IPS-18c (cell line): ENCODE results near the gene CABYR.

Experiments used
- H3K4me3 ChIP-seq: 2 replicates; pipeline ENCODE4 v1.7.0; 2013; ENCODE audit warnings: low read depth, mild to moderate bottlenecking, low read length, moderate library complexity; ENCODE audit not compliant: insufficient read depth
- H3K9me3 ChIP-seq: one replicate; pipeline ENCODE4 v1.6.1; 2013; ENCODE audit warnings: mild to moderate bottlenecking, low read length, moderate library complexity; ENCODE audit not compliant: control insufficient read depth, insufficient read depth

Gene CABYR, protein sequence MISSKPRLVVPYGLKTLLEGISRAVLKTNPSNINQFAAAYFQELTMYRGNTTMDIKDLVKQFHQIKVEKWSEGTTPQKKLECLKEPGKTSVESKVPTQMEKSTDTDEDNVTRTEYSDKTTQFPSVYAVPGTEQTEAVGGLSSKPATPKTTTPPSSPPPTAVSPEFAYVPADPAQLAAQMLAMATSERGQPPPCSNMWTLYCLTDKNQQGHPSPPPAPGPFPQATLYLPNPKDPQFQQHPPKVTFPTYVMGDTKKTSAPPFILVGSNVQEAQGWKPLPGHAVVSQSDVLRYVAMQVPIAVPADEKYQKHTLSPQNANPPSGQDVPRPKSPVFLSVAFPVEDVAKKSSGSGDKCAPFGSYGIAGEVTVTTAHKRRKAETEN

GRCh38 chr18:24138789-24139616, at the start of gene CABYR:
TSS of gene CABYR (plus strand) at chr18:24139062. CDS start at chr18:24143115, 4,053 bp downstream.
- peak within 1 kb of the TSS; percentile 73 for H3K4me3 ChIP-seq
- H3K9me3 ChIP-seq, result no peaks in the 10 kb centered on the region

- Histone ChIP-seq H3K9me3 (no peaks in the 10 kb centered on the region), H3K4me3 (no peak overlapping the region)
Measured at GRCh38 chr18:24089076-24089475, 49.8 kb upstream of the CABYR start.

GRCh38 chr18:24089515-24090337, 49.1 kb upstream of the CABYR start:
- H3K9me3 ChIP-seq, result no peaks in the 10 kb centered on the region
- no peak overlapping the region for H3K4me3 ChIP-seq

DNA sequence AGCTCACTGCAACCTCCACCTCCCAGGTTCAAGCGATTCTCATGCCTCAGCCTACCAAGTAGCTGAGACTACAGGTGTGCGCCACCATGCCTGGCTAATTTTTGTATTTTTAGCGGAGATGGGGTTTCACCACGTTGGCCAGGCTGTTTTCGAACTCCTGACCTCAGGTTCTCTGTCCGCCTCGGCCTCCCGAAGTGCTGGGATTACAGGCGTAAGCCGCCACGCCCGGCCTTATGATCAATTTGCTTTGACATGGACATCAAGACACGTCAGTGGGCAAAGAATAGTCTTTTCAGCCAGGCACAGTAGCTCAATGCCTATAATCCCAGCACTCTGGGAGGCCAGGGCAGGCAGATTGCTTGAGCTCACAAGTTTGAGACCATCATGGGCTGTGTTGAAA, 48.0 kb upstream of the CABYR start:
- no peaks in the 10 kb centered on the region for H3K9me3 ChIP-seq
- no peak overlapping the region for H3K4me3 ChIP-seq

- Histone ChIP-seq H3K9me3 (no peaks in the 10 kb centered on the region), H3K4me3 (no peak overlapping the region)
Measured at GRCh38 chr18:24094561-24094960, 44.3 kb upstream of the CABYR start.

DNA sequence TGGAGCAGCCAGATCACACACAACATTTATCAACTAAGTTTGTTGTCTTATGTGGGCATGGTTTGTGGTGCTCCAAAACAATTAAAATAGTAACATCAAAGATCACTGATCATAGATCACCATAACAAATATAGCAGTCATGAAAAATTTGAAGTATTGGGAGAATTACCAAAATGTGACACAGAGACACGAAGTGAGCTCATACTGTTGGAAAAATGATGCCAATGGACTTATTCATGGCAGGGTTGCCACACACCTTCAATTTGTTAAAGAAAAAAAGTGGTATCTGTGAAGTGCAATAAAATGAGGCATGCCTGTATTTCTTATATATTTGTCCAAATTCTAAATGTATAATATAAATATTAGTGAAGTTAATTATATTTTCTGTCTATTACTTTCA, 42.9 kb upstream of the CABYR start:
- Histone ChIP-seq H3K9me3 (no peaks in the 10 kb centered on the region), H3K4me3 (no peak overlapping the region)

DNA sequence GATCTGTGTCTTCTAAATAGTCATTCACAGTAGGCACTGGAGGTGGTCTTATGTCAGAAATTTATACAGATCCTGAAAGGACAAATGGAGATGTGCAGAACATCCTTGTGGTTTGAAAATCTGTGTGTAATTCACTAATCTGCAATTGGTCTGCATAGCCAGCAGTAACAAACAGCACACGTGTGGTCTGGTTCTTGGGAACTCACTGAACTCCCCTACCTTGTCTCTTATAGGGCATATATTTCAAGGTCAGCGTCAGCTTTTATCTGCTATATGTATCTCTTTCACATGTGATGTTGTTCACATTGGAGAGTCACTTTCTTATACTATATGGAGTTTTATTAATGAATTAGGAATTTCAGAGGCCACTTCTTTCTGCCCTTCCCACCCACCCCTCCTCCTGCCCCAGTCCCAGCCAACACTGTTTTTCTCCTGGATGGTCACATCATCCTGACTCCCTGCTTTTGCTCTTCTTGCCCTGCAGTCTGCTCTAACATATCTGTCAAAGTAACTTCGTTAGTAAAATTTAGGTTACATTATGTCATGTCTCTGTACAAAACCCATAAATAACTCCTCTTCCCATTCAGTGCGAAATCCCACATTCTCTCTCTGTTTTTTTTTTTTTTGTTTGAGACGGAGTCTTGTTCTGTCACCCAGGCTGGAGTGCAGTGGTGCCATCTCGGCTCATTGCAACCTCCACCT, 35.4 kb upstream of the CABYR start:
- Histone ChIP-seq H3K9me3 (no peaks in the 10 kb centered on the region), H3K4me3 (no peak overlapping the region)

DNA sequence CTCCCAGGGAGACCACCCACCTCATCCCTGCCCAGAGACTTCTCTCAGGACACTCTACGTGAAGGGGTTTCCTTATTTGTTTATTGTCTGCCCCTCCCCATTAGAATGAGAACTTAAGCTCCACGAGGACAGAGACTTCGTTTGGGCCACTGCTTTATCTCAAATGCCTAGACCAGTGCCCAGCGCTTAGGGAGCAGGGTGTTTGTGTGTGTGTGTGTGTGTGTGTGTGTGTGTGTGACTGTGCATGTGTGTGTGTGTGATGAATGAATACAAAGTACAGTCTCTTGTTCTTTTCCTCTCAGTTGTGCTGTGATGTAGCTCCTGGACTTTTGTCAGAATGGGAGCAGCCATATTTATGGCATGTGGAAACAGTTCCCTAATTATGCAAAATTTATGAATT, 34.4 kb upstream of the CABYR start:
- no peaks in the 10 kb centered on the region for H3K9me3 ChIP-seq
- no peak overlapping the region for H3K4me3 ChIP-seq

- H3K4me3 ChIP-seq, result no peak overlapping the region
- no peaks in the 10 kb centered on the region for H3K9me3 ChIP-seq
Measured at GRCh38 chr18:24108641-24109040, 30.2 kb upstream of the CABYR start.

- Histone ChIP-seq H3K4me3 (no peak overlapping the region), H3K9me3 (no peaks in the 10 kb centered on the region)
Measured at GRCh38 chr18:24111936-24112335, 26.9 kb upstream of the CABYR start.

- Histone ChIP-seq H3K9me3 (no peaks in the 10 kb centered on the region), H3K4me3 (no peak overlapping the region)
Measured at GRCh38 chr18:24112464-24112863, 26.4 kb upstream of the CABYR start.

GRCh38 chr18:24112874-24113615, 25.8 kb upstream of the CABYR start:
- Histone ChIP-seq H3K9me3 (no peaks in the 10 kb centered on the region), H3K4me3 (no peak overlapping the region)

DNA sequence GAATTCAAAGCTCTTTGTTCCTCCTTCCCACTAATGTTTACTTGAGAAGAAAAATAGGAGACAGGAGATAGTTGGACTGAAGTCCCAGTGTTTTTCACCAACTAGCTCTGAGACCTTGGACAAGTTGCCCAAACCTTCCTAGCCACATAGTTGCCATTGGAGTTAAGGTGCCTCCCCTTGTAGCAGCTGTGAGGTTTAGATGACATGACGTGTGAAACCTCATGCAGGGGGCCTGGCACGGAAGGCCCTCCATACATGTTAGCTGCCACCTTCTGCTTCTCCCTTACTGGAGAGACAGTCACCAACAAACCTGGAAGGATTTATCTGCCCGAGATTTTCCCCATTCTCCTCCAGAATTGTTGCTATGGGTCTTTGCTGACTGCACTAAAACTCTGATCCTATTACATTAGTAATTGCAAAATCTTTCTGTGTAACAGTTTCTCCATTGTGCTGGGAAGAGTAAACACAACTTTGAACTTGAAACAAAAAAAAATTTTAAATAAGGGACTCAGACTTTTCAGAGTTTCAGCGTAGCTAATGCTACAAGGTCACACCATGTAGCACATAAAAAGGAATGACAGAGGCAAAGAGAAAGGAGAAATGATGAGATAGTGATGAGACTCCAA, 23.8 kb upstream of the CABYR start:
- H3K9me3 ChIP-seq, result no peaks in the 10 kb centered on the region

DNA sequence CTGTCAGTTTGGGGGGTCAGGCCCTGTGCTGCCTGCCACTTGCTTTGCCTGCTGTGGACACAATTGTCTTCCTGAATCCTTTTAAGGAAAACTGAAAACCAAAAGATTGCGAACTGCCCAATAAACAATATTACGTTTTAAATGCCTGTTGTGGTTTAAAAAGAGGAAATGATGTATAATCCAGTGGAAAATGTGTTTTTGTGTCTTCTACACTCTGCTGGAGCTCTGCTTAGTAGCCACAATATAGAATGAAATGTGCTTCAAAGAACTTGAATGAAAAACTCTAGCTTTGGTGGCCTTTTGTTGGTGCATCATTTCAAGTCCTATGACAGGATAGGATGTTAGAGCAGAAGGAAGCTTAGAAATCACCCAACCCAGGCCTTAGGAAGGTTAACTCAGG, 23.2 kb upstream of the CABYR start:
- H3K4me3 ChIP-seq, result no peak overlapping the region
- H3K9me3 ChIP-seq, result no peaks in the 10 kb centered on the region

More for the DNA sequence above, 23.8 kb upstream of the CABYR start:
- no peak overlapping the region for H3K4me3 ChIP-seq

DNA sequence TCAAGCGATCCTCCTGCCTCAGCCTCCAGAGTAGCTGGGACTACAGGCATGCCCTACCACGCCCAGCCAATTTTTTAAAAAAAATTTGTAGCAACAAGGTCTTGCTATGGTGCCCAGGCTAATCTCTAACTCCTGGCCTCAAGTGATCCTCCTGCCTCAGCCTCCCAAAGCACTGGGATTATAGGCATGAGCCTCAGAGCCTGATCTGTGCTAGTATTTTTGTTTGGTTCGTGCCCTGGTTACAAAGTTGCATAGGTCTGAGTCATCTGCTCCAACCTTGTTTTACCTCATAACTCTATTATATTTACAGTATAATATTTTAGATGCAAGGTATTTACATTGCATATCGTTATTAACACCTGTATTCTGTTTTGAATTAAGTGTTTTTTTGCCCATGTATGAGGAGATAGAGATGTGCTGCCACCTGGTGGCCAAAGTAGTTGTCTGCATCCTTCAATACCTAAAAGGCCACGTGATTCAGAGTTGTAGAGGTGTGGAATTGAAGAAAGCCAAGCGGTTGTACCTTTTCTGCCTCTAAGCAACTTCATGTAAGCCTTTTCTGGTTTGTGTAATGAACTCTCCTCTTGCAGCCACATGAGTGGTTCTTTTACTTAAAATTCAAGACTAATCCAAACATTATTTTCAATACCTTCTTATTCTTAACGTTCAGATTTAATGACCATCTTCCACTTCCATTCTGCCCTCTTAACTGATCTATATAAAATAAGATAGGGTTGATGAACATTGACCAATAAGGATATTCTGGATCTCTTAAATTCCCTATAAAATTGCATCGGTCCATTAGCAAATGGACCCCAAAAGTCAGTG, 19.9 kb upstream of the CABYR start:
- H3K9me3 ChIP-seq, result no peaks in the 10 kb centered on the region
- no peak overlapping the region for H3K4me3 ChIP-seq
